ENCODE measurements around the gene CCDC177. TPM values are rescaled to one million over a fixed set of nuclear protein-coding genes. Genes with fewer than 3 reads are reported as not detected.

CCDC177 gene
- polyA plus RNA-seq, 1 donor from 2014 or later = 3.2 TPM

GRCh38 chr14:69535230-69535848 lies 39.3 kb downstream of the CCDC177 start:
- no peak overlapping the region for H3K4me2 ChIP-seq (ENCODE audit: low read length)
- H3F3A ChIP-seq (ENCODE audit: insufficient read depth, low read length, poor library complexity, severe bottlenecking) = no peaks in the 10 kb centered on the region
- no peak overlapping the region for H3K27ac ChIP-seq (ENCODE audit: low read length)
- H3K4me3 ChIP-seq (ENCODE audit: low read length) = no peak overlapping the region
- no peaks in the 10 kb centered on the region for H4K20me1 ChIP-seq (ENCODE audit: insufficient read depth)
- no peaks in the 10 kb centered on the region for H3K9me3 ChIP-seq (ENCODE audit: low read length)
- H3K27me3 ChIP-seq (ENCODE audit: insufficient read depth, low read depth, low read length) = no peaks in the 10 kb centered on the region
- H3K79me2 ChIP-seq (replicated peaks; ENCODE audit: insufficient read depth, low read length) = no peaks in the 10 kb centered on the region
- no peaks in the 10 kb centered on the region for H3K9me2 ChIP-seq (ENCODE audit: insufficient read depth, low read length)
- TF ChIP-seq, protein P1, sequence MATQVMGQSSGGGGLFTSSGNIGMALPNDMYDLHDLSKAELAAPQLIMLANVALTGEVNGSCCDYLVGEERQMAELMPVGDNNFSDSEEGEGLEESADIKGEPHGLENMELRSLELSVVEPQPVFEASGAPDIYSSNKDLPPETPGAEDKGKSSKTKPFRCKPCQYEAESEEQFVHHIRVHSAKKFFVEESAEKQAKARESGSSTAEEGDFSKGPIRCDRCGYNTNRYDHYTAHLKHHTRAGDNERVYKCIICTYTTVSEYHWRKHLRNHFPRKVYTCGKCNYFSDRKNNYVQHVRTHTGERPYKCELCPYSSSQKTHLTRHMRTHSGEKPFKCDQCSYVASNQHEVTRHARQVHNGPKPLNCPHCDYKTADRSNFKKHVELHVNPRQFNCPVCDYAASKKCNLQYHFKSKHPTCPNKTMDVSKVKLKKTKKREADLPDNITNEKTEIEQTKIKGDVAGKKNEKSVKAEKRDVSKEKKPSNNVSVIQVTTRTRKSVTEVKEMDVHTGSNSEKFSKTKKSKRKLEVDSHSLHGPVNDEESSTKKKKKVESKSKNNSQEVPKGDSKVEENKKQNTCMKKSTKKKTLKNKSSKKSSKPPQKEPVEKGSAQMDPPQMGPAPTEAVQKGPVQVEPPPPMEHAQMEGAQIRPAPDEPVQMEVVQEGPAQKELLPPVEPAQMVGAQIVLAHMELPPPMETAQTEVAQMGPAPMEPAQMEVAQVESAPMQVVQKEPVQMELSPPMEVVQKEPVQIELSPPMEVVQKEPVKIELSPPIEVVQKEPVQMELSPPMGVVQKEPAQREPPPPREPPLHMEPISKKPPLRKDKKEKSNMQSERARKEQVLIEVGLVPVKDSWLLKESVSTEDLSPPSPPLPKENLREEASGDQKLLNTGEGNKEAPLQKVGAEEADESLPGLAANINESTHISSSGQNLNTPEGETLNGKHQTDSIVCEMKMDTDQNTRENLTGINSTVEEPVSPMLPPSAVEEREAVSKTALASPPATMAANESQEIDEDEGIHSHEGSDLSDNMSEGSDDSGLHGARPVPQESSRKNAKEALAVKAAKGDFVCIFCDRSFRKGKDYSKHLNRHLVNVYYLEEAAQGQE (IDR thresholded peaks at IDR 0.05; ENCODE audit: borderline replicate concordance) = no peak
- peak; percentile 95 for TF ChIP-seq CTCF (IDR thresholded peaks at IDR 0.05; ENCODE audit: poor library complexity, severe bottlenecking)
- peak; percentile 96 for TF ChIP-seq SMC3 (conservative IDR thresholded peaks at IDR 0.05; ENCODE audit: poor library complexity)
- no peak for TF ChIP-seq EP300 (conservative IDR thresholded peaks at IDR 0.05; ENCODE audit: poor library complexity, severe bottlenecking)
- TF ChIP-seq MXI1 (conservative IDR thresholded peaks at IDR 0.05; ENCODE audit: poor library complexity, severe bottlenecking) = peak; percentile 34
- TF ChIP-seq EZH2 (IDR thresholded peaks at IDR 0.05; ENCODE audit: borderline replicate concordance, insufficient read depth, low read length, poor library complexity, severe bottlenecking) = no peak
- TF ChIP-seq RAD21 (conservative IDR thresholded peaks at IDR 0.05) = peak; percentile 94
- no peak for TF ChIP-seq POLR2AphosphoS5 (IDR thresholded peaks at IDR 0.05)
- no peak overlapping the region for H3K9ac ChIP-seq (ENCODE audit: low read length)
- H3K36me3 ChIP-seq (ENCODE audit: insufficient read depth, low read length) = no peaks in the 10 kb centered on the region
- no peak overlapping the region for H2AFZ ChIP-seq (ENCODE audit: low read depth, low read length)

GRCh38 chr14:69532561-69533340 lies 41.9 kb downstream of the CCDC177 start:
- H3K9me3 ChIP-seq (ENCODE audit: low read length) = no peaks in the 10 kb centered on the region
- H3K4me3 ChIP-seq (ENCODE audit: low read length) = no peak overlapping the region
- H2AFZ ChIP-seq (ENCODE audit: low read depth, low read length) = no peak overlapping the region
- no peaks in the 10 kb centered on the region for H3K79me2 ChIP-seq (replicated peaks; ENCODE audit: insufficient read depth, low read length)
- no peak for TF ChIP-seq SMC3 (conservative IDR thresholded peaks at IDR 0.05; ENCODE audit: poor library complexity)
- TF ChIP-seq, protein P1 (IDR thresholded peaks at IDR 0.05; ENCODE audit: borderline replicate concordance) = no peak
- TF ChIP-seq MXI1 (conservative IDR thresholded peaks at IDR 0.05; ENCODE audit: poor library complexity, severe bottlenecking) = no peak
- no peak for TF ChIP-seq EZH2 (IDR thresholded peaks at IDR 0.05; ENCODE audit: borderline replicate concordance, insufficient read depth, low read length, poor library complexity, severe bottlenecking)
- no peak for TF ChIP-seq RAD21 (conservative IDR thresholded peaks at IDR 0.05)
- no peak for TF ChIP-seq CTCF (IDR thresholded peaks at IDR 0.05; ENCODE audit: poor library complexity, severe bottlenecking)
- no peak for TF ChIP-seq POLR2AphosphoS5 (IDR thresholded peaks at IDR 0.05)
- no peak for TF ChIP-seq EP300 (conservative IDR thresholded peaks at IDR 0.05; ENCODE audit: poor library complexity, severe bottlenecking)
- TF ChIP-seq TAF1 (IDR thresholded peaks at IDR 0.05; ENCODE audit: low read depth) = no peak
- no peaks in the 10 kb centered on the region for H4K20me1 ChIP-seq (ENCODE audit: insufficient read depth)
- H3K9ac ChIP-seq (ENCODE audit: low read length) = no peak overlapping the region
- no peaks in the 10 kb centered on the region for H3K36me3 ChIP-seq (ENCODE audit: insufficient read depth, low read length)
- H3K9me2 ChIP-seq (ENCODE audit: insufficient read depth, low read length) = no peaks in the 10 kb centered on the region
- no peaks in the 10 kb centered on the region for H3K27me3 ChIP-seq (ENCODE audit: insufficient read depth, low read depth, low read length)
- H3K4me2 ChIP-seq (ENCODE audit: low read length) = no peak overlapping the region
- no peak overlapping the region for H3K27ac ChIP-seq (ENCODE audit: low read length)
- H3F3A ChIP-seq (ENCODE audit: insufficient read depth, low read length, poor library complexity, severe bottlenecking) = no peaks in the 10 kb centered on the region
